GM19452 (cell line): ENCODE data around the gene ANO1.

Source experiments
- ATAC-seq: cut with Tn5 transposase; IDR thresholded peaks from one replicate; pipeline ENCODE4 v1.9.1; 2021; ENCODE audit not compliant: unreplicated experiment

The ANO1 gene

DNA sequence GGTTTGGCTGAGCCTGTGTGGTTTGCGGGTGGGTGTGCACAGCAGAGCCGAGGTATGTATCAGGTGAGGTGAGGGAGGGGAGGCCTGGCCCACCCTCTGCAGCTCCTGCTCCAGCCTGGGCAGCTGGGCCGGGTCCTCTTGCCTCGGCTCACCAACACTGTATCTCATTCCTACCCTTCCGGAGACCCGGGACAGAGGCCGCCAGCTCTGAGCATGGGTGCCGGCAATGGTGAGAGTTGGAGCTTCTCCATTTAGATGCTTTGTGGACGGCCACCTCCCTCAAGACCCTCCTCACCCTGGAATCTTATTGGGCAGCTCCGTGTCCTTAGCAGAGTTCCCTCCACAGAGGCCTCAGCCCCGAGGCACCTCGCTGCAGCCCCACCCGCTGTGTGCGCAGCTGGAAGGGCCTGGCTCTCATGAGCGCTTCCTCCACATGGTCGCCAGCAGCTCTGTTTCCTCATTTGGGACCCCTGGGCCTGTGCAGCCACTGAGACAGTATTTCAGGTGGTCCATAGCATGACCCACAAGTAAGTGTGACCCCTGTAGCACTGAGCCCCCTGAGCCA, 55.7 kb downstream of the ANO1 start:
- no peak for ATAC-seq

DNA sequence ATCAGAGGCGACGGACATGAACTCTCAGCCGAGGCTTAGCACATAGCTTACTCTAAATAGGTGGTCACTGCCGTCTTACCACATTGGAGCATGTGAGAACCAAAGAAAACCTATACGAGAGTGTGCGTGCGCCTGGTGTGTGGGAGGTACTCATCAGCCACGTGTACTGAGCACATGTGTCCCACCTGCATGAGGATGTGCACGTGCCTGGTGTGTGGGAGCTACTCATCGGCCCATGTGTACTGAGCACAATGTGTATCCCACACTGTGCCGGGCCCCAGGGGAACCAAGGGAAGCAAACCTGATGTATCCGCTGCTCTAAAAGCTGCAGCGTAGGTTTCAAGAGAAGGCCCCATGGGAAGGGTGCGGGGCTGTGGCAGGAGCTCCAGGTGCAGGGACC, 56.4 kb downstream of the ANO1 start:
- no peak for ATAC-seq

DNA sequence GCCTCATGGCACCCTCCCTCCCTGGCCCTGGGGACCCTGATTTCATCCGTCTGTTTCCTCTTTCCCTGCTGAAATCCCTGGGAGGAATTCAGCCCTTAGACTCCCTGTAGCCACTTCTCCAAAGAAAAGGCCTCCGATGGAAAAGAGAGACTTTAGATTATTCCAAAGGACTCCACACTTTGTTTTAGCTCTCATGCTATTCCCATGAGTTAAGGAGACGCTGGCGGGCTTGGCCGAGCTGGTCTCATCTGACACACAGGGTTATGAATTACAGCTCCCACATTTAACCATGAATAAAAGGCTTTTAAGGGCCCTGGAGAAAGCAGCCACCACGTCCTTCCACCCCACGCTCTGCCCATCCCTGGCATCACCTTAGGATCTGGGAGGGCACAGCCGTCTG, 57.0 kb downstream of the ANO1 start:
- no peak for ATAC-seq

DNA sequence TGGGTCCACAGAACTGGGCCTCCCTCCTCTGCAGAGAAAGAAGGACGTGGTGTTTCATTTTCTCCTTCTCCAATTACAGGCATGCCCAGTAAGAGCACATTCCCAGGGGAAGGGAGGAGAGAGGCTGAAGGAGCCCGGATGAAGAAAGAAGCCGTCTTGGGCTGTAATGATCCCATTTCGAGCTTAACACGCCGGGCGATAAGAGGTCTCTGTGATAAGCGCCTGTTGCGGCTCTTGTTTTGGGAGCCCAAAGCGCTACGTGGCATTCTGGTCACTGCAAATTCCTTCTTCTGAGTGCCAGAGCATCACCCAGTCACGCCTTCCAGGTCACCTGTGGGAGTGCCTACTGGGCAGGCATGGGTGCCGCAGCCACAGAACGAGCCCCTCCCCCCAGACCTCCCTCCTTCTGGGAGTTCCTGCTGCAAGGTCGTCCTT, 57.5 kb downstream of the ANO1 start:
- ATAC-seq, result no peak

DNA sequence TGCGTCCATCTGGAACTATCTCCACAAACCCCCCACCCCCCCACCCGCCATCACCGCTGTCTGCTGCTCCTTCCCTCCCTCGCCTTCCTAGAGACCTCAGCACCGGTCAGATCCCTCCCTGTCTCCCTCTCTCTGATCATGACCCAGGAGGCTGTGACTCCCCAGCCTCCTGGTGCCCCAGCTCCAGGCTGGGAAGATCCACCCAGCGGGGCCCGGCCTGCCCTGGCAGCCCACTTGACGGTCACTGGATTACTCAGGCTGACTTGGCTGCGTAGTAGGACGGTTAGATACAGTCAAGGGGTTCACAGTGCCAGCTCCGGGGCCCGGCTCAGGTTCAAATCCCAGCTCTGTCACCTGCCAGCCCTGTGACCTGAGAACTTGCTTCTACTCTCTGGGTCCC, 59.3 kb downstream of the ANO1 start:
- no peak for ATAC-seq

DNA sequence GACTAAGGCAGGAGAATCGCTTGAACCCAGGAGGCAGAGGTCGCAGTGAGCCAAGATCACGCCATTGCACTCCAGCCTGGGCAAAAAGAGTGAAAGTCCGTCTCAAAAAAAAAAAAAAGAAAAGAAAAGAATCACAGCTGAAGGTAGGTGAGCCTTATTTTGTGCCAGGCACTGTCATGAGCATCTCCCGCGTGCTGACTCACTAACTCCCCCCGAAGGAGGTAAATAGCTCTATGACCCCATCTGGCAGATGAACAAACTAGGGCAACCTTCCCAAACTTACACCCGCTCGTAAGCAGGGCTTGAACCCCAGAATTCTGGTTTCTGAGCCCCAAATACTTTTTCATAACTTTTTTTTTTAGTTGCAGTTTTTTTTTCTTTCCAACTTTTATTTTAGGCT, 60.3 kb downstream of the ANO1 start:
- no peak for ATAC-seq

DNA sequence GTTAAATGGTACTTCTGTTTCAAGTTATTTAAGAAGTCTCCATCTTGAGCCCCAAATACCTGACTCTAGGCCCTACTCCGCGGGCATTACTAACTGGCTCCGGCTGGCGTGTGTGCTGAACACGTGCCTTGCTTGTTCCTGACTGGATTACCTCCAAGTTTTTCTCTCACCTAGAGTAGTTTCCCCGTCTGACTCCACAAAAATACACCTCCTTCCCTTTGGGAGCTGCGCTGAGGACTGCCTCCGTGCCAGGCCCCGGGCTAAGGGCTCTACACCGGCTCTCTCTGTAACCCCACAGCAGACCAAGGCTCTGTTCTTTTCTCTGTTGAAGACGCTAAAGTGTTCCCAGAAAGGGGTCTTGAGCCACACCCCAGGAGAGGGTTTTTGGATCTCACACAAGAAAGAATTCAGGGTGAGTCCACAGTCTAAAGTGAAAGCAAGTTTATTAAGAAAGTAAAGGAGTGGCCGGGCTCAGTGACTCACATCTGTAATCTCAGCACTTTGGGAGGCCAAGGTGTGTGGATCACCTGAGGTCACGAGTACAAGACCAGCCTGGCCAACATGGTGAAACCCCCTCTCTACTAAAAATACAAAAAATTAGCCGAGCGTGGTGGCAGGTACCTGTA, 61.8 kb downstream of the ANO1 start:
- no peak for ATAC-seq

DNA sequence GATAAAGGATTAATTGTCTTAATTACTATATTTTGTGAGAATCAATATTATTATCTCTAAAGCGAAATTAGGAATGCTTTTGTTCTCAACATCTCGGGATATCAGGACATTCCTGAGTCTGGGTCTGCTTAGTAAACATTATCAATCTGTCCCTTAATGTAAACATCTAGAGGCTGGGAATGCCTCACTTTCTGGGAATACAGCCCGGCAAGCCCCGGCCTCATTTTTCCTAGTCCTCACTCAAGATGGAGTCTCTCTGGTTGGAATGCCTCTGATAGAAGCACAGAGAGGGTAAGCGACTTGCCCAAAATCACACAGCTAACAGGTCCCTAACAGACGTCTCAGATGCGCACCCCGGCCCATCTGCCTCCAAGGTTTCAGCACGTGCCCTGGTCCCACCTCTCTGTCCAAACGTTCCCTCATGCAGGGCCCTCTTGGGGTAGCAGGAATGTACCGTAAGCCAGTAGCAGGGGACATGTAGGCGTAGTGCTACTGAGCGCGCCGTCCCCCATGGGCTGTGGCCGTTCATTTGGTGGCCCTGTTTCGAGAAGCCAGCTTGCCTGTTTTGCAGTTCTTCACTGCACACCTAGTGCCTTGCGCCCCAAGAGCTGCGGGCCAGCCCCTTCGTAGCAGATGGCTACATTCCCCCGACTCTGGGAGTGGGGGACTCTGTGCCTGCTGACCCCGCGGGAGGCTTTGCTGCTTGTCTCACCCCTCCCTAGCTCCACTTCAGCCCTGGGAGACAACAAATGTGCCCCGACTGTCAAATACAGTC, 62.8 kb downstream of the ANO1 start:
- ATAC-seq, result no peak

DNA sequence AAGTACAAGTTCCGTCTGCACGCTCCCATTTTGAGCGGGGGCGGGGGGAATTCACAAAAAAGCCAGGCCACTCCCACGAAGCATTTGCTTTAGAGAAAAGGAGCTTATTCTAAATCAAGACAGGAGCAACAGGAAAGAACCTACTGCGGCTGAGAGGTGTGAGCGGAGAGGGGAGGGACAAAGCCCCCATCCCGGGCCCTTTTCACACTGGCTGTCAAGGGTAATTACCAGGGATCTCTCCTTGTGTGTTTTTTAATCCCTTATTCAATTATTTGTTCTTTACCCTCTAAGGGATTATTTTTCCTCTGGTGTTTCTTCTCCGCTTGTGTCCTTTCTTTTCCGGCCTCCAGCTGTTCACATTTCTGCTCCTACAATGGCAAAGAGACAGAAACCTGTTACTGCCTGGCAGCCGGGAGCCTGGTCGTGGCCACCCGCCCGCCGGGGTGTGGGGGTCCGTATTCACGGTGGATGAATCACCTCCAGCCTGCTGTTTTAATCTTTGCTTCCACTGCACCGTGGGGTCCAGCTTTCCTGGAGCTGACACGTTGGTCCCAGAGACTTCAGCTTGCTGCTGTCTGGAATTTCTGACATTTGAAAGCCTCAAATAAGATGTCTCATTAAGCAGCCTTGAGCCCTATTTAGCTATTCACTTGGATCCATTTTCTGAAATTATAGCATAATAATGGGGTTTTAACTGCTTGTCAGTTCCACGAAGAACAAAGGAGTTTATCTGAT, 63.5 kb downstream of the ANO1 start:
- no peak for ATAC-seq

DNA sequence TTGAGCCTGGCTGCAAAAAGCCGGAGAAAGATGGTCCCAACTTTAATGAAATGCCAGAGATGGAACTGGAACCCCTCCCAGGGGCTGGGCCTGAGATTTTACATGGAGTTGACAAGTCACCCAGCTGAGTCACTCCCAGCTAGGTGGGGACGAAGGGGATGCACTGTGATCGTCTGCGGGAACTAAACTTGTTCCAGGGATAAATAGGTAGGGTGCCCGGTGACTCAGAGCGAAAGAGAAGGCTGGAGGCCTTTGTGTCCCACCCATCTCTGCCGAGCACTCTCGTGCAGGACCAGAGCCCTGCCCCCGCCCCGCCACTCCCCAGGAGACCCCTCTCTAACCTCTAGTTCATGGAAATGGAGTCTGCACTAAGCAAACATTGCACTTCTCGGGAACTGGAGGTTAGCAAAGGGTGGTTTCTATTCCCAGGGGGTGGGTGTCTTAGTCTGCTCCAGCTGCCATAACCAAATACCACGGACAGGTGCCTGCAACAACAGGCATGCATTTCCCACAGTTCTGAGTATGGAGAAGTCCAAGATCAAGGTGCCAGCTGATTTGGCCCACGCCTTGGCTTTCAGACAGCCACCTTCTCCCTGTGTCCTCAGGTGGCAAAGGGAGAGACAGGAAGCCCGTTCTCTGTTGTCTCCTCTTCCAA, 64.2 kb downstream of the ANO1 start:
- no peak for ATAC-seq

DNA sequence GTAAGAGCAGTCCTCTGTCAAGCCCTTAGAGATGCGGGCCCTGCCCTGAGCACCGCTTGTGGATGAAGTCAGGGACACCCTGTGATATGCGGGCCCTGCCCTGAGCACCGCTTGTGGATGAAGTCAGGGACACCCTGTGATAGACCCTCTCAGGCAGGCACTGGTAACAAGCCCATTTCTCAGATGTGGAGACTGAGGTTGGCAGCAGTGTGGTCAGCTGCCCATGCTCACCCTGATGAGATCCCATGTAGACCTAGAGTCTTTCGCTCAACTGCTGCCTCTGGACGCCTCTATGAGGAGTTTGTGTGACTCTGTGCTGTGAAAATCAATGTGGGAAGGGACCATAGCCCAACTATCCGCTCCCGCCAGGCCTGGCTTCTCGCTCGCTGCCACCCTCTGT, 66.1 kb downstream of the ANO1 start:
- no peak for ATAC-seq

DNA sequence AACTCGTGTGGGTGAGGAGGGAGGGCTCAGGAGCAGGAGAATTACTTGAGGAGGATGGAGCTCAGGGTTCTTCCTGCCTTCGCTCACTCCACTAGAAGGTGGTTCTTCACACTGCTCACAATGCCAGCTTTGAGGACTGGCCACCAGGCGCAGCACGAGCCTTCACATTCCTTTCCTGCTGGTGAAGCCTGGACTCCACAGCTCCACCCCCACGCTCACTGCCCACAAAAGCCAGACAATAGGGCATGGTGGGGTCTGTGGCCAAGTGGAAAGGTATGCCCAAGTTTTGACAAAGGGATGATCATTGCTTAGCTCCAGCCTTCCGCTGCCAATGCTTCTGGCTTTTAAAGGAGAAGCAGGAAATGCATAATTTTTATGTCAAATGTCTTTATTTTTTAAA, 67.0 kb downstream of the ANO1 start:
- no peak for ATAC-seq

DNA sequence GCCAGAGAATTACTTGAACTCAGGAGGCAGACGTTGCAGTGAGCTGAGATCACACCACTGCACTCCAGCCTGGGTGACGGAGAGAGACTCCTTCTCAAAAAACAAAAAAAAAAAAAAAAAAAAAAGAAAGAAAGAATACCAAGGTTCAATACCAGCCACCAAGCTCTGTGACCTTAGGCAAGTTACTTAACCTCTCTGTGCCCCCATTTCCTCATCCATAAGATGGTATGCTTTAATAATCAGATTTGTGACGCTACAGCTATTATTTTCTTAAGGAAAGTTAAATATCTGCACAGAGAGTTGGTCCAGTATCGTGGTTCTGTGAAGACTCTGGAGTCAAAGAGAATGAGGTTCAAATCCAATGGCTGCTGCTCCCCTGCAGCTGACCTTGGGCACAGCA, 67.7 kb downstream of the ANO1 start:
- no peak for ATAC-seq

DNA sequence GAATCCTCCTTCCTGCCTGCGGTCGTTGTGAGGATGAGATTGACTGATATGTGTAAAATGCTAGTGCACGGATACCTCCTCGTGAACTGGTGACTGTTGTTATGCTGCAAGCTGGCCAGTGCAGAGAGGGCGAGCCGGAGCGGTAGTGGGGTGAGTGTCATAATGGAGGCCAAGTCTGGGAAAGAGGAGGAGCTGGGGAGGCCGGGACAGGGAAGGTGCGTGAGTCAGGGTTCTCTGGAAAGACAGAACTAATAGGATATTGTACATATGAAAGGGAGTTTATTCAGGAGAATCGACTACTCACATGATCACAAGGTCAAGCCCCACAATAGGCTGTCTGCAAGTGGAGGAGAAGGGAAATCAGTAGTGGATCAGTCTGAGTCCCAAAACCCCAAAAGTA, 68.2 kb downstream of the ANO1 start:
- no peak for ATAC-seq

DNA sequence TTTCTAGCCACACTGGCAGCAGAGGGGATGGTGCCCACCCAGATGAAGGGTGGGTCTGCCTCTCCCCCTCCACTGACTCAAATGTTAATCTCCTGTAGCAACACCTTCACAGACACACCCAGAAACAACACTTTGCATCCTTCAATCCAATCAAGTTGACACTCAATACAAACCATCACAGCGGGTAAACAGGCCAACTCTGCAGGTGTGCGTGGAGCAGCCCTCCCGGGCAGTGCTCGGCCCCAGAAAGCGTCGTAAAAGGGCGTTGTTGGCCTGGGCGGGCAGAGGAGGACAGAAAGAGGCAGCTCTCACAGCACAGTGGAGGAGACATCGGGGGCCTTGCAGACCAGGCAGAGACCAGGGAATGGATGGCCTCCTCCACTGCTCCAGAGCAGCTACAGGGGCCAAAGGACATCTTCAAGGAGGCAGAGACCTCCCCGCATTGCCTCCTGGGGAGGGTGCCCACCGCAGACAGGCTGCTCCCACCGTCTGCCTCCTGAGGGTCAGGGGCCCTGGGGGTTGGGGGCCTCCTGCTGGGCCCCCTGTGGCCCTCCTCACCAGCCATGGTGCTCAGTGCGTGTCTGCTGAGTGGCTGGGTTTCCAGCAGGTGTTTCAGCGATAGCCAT, 68.9 kb downstream of the ANO1 start:
- ATAC-seq, result no peak

DNA sequence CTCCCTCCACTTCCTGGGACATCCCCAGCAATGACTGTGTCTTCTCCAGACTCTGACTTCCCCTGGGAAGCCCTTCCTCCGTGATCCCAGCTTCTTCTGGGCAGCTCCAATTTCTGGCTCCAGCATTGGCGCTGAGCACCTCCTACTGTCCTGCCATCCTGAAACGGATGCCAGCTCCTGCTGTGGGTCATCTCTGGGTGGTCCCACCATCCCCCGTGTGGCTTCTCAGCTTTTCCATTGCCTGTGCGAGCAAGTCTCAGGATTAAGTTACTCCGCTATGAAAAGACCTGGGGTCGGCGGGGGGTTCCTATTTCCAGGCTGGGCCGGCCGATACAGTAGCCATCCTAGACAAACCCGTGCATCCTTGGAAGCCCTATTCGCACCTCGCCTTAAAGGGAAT, 69.6 kb downstream of the ANO1 start:
- ATAC-seq, result no peak

DNA sequence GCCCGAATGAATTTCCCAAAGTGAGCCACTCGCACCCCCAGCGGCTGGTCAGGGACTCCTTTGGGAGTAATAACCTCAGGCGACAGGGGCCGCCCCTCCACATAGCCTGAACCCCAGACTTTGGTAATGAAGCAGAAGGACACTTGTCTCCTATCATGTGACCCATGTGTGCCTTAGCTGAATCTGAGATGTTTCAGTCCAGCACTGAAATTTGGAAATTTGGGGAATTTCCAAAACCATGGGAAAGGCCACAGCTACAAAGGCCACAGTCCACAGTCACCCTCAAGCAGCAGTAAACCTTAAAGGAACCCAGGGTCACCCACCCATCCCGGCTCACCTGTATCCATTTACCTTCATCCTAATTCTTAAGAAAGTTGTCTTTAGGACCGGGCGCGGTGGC, 73.6 kb downstream of the ANO1 start:
- ATAC-seq, result no peak

DNA sequence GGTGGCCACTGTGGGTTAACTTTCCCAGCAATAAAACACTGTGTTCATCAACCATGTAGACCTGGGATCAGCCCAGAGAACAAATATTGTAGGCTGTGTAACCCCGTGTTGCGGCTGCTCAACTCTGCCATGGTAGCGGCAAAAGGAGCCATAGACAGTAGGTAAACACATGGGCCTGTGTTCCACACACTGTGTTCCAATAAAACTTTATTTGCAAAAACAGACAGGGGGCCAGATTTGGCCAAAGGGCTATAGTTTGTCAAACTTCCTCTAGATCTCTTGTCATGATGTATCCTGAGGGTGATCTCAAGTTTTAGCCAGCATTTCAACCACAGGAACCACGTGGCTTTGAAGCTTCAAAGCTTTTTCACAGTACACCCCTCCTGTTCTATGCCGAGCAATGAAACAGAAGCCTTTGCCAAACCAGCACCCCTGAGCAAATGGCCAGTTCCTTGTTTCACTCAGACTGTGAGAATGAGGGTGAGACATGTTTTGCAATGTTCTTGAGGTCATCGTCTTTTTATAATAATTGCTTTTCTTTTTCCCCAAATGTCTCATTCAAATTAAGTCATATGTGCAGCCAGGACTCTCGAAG, 75.1 kb downstream of the ANO1 start:
- no peak for ATAC-seq

DNA sequence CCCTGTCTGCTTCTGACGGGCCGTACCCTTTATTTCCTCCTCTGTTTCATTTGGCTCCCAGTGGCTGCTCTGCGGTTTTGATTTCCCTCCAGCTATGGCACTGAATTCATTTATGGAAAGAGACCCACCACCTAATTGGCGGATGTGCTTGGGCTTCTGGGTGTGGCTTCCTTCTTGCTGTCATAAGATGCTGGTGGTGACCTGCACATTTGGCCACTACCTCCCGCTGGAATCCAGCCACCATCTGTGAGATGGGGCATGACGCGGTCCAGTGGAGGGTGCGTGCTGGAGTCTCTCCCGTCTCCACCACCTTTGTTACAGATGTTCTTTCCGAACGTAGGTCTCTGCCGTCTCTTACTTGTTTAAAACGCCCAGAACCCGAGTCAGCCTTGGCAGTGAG, 77.3 kb downstream of the ANO1 start:
- no peak for ATAC-seq

DNA sequence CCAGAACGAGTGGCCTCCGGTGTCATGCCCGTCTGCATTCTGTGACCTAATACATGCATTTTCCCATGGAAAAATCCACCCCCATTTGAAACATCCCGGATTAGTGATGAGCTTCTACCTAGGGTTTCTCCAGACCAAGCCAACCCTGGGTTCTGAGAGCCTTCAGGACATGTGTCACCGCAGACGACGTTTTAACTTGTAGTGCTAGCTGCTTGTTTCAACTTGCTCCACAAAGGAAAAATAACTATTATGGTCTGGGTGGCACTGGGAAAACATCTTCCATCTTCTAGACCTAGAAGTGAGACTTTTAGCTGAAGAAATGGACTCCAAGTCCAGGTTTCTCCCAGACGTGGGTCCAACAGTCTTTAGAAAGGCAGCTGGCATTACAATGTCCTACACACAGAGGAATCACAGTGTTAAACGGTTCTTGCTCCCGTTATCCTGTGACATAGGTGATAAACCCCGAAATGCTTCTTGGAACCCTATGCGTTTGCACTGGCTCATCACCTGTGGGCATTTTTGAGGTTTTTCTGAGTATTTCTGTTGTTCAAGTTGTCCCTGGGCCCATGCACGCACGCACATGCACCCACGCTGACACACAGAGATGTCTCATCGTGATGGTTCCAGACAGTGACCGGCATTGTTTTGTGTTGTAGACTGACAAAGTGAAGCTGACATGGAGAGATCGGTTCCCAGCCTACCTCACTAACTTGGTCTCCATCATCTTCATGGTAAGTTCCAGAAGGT, 78.3 kb downstream of the ANO1 start:
- no peak for ATAC-seq
